GM18868 (cell line): ENCODE results near the gene DNAI1.
"Not testable (repeated sequence)": the region's sequence is repeated elsewhere in the genome, so short reads cannot be mapped to it uniquely, and the experiment has no call there.

ENCODE experiments used
- ATAC-seq: cut with Tn5 transposase; IDR thresholded peaks from one replicate; pipeline ENCODE4 v1.9.1; 2021; ENCODE audit warnings: mild to moderate bottlenecking, moderate library complexity; ENCODE audit not compliant: unreplicated experiment

The DNAI1 gene

GRCh38 chr9:34450644-34451043 lies 8.0 kb upstream of the DNAI1 start:
- ATAC-seq, result no peak

- no peak for ATAC-seq
Measured at GRCh38 chr9:34451135-34451534, 7.5 kb upstream of the DNAI1 start.

- no peak for ATAC-seq
Measured at GRCh38 chr9:34451545-34451944, 7.1 kb upstream of the DNAI1 start.

- ATAC-seq, result no peak
Measured at GRCh38 chr9:34452568-34452967, 6.0 kb upstream of the DNAI1 start.

GRCh38 chr9:34454571-34455065 lies 4.0 kb upstream of the DNAI1 start:
- no peak for ATAC-seq

GRCh38 chr9:34456151-34456550 lies 2.5 kb upstream of the DNAI1 start:
- no peak for ATAC-seq

GRCh38 chr9:34456746-34457145 lies 1.9 kb upstream of the DNAI1 start:
- ATAC-seq, result no peak

- no peak for ATAC-seq
Measured at GRCh38 chr9:34457266-34458012, 1.2 kb upstream of the DNAI1 start.

- no peak for ATAC-seq
Measured at GRCh38 chr9:34458959-34459340, 345 bp downstream of the DNAI1 start.

- no peak for ATAC-seq
Measured at GRCh38 chr9:34459356-34459755, 751 bp downstream of the DNAI1 start.

GRCh38 chr9:34459941-34460340 lies 1.3 kb downstream of the DNAI1 start:
- no peak for ATAC-seq

- ATAC-seq, result no peak
Measured at GRCh38 chr9:34463098-34463900, 4.7 kb downstream of the DNAI1 start.

- no peak for ATAC-seq
Measured at GRCh38 chr9:34463901-34464232, 5.3 kb downstream of the DNAI1 start.

GRCh38 chr9:34464571-34464970 lies 6.0 kb downstream of the DNAI1 start:
- no peak for ATAC-seq

- ATAC-seq, result no peak
Measured at GRCh38 chr9:34465468-34465867, 6.9 kb downstream of the DNAI1 start.

- no peak for ATAC-seq
Measured at GRCh38 chr9:34475097-34475496, 16.5 kb downstream of the DNAI1 start.

GRCh38 chr9:34477541-34477940 lies 18.9 kb downstream of the DNAI1 start:
- no peak for ATAC-seq

GRCh38 chr9:34479431-34479866 lies 20.8 kb downstream of the DNAI1 start:
- ATAC-seq, result no peak

- ATAC-seq, result not testable (repeated sequence)
Measured at GRCh38 chr9:34481620-34482019, 23.0 kb downstream of the DNAI1 start.

GRCh38 chr9:34482746-34483145 lies 24.1 kb downstream of the DNAI1 start:
- not testable (repeated sequence) for ATAC-seq

- no peak for ATAC-seq
Measured at GRCh38 chr9:34484678-34485077, 26.1 kb downstream of the DNAI1 start.

GRCh38 chr9:34485822-34486221 lies 27.2 kb downstream of the DNAI1 start:
- no peak for ATAC-seq
